ENCODE data around the gene CCDC196. TPM values are rescaled to one million over a fixed set of nuclear protein-coding genes. Genes with fewer than 3 reads are reported as not detected.

CCDC196 gene
- total and polyA plus RNA-seq, 2 of the 4 experiments (the other 2 are of a cell fraction), result not detected

DNA sequence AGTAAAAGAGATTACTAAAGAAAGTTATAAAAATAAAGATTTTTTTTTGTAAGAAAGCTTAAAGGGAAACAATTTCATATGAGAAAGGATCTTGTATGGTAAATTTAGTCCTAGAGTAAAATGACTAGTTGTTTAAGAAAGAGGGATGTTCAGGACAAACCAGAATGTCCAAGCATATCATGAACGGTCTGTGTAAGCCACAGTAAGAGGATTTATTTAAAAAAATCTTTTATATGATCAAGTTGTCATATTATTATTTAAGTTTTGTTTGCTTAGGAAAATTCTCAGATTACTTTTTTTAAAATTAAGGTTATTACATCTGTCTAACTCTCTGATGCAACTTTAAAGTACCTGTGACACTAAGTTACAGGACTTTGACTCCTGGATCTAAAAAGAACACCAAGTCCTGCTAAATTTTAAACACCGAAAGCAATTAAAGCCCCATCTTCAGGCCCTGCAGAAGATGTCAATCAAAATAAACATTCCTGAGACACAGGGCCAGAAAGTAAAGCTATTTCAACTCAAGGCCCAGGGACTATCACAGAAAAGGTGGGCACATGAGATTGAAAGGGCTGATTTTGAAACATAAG, 17.3 kb upstream of the CCDC196 start:
- H3K4me3 ChIP-seq (ENCODE audit: insufficient read depth, low read depth, low read length), result no peak overlapping the region
- no peak overlapping the region for H4K91ac ChIP-seq (ENCODE audit: insufficient read depth, low read depth, low read length)
- H2AK9ac ChIP-seq (replicated peaks; ENCODE audit: low read depth, low read length, poor library complexity), result no peak overlapping the region
- no peak overlapping the region for H3K9ac ChIP-seq (ENCODE audit: low read depth, low read length)
- H3K9me3 ChIP-seq (ENCODE audit: control insufficient read depth, insufficient read depth, low read length), result no peaks in the 10 kb centered on the region; the same call in 1 of the 2 replicates
- H4K5ac ChIP-seq (ENCODE audit: low read depth, low read length), result no peak overlapping the region
- CTCF ChIA-PET, result no interaction called here
- no peak overlapping the region for H2BK5ac ChIP-seq (ENCODE audit: low read depth, low read length, poor library complexity, severe bottlenecking)
- no peak overlapping the region for H3K14ac ChIP-seq (replicated peaks; ENCODE audit: low read depth, low read length)
- H3K27ac ChIP-seq (ENCODE audit: insufficient read depth, low read length), result no peak overlapping the region
- POLR2A ChIA-PET (ENCODE audit: unreplicated experiment), result no interaction called here
- H4K8ac ChIP-seq (ENCODE audit: low read depth in 2 of 2, low read length in 2 of 2), result no peak overlapping the region
- no peak for ATAC-seq (ENCODE audit: low read depth)
- H4K20me1 ChIP-seq (ENCODE audit: insufficient read depth, low read length), result no peaks in the 10 kb centered on the region
- no peak overlapping the region for H3K23ac ChIP-seq (ENCODE audit: low read depth, low read length)
- DNase-seq, result no peak
- H3K4me2 ChIP-seq (ENCODE audit: low read depth, low read length), result no peak overlapping the region
- intact Hi-C loops (cut with micrococcal nuclease) (no loop called here), in situ Hi-C loops (cut with MboI; ENCODE audit: low sequenced_read_pairs) (no loop called here), dilution Hi-C loops (cut with HindIII; ENCODE audit: low sequenced_read_pairs, unreplicated experiment) (no loop called here)
- H3K27me3 ChIP-seq (ENCODE audit: control insufficient read depth, insufficient read depth, low read length), result no peaks in the 10 kb centered on the region
- no peaks in the 10 kb centered on the region for H3K79me1 ChIP-seq (ENCODE audit: low read depth in 1 of 2, low read length in 2 of 2)
- H3K9me1 ChIP-seq (ENCODE audit: insufficient read depth, low read length), result no peaks in the 10 kb centered on the region
- H3K36me3 ChIP-seq (ENCODE audit: control insufficient read depth, insufficient read depth, low read length), result no peaks in the 10 kb centered on the region
- no peak overlapping the region for H2BK15ac ChIP-seq (ENCODE audit: low read depth, low read length)
- H2AK5ac ChIP-seq (ENCODE audit: low read depth, low read length), result no peak overlapping the region
- no TSS peak for BruUV-seq (replicated peaks)
- TF ChIP-seq, protein P1, sequence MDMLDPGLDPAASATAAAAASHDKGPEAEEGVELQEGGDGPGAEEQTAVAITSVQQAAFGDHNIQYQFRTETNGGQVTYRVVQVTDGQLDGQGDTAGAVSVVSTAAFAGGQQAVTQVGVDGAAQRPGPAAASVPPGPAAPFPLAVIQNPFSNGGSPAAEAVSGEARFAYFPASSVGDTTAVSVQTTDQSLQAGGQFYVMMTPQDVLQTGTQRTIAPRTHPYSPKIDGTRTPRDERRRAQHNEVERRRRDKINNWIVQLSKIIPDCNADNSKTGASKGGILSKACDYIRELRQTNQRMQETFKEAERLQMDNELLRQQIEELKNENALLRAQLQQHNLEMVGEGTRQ (IDR thresholded peaks at IDR 0.05; ENCODE audit: low read depth, low read length), result no peak
- TF ChIP-seq MAFK (IDR thresholded peaks at IDR 0.05; ENCODE audit: low read depth, low read length), result no peak
- no peak for TF ChIP-seq CHD1 (IDR thresholded peaks at IDR 0.05; ENCODE audit: low read depth, low read length)
- TF ChIP-seq MXI1 (IDR thresholded peaks at IDR 0.05; ENCODE audit: borderline replicate concordance, low read depth, low read length), result no peak
- no peak for TF ChIP-seq BHLHE40 (IDR thresholded peaks at IDR 0.05; ENCODE audit: low read depth, low read length)
- TF ChIP-seq POLR2A (IDR thresholded peaks at IDR 0.05; ENCODE audit: low read depth, low read length), result no peak
- no peak for TF ChIP-seq RCOR1 (IDR thresholded peaks at IDR 0.05; ENCODE audit: insufficient replicate concordance, low read length)
- no peak for TF ChIP-seq FOS (IDR thresholded peaks at IDR 0.05; ENCODE audit: low read depth, low read length)
- TF ChIP-seq, protein P2, sequence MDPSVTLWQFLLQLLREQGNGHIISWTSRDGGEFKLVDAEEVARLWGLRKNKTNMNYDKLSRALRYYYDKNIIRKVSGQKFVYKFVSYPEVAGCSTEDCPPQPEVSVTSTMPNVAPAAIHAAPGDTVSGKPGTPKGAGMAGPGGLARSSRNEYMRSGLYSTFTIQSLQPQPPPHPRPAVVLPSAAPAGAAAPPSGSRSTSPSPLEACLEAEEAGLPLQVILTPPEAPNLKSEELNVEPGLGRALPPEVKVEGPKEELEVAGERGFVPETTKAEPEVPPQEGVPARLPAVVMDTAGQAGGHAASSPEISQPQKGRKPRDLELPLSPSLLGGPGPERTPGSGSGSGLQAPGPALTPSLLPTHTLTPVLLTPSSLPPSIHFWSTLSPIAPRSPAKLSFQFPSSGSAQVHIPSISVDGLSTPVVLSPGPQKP (IDR thresholded peaks at IDR 0.05; ENCODE audit: borderline replicate concordance, low read depth, low read length), result no peak
- TF ChIP-seq RFX5 (IDR thresholded peaks at IDR 0.05; ENCODE audit: low read depth, low read length), result no peak
- no peak for TF ChIP-seq RAD21 (IDR thresholded peaks at IDR 0.05; ENCODE audit: low read length)
- no peak for TF ChIP-seq SMC3 (IDR thresholded peaks at IDR 0.05; ENCODE audit: low read depth, low read length)
- TF ChIP-seq MAZ (IDR thresholded peaks at IDR 0.05; ENCODE audit: borderline replicate concordance, low read depth, low read length), result no peak
- no CpG with 5 or more reads among the region's 2 CpGs for WGBS, 2 experiments (ENCODE audit: extremely low coverage in 2 of 2, insufficient read length in 1 of 2)
- no peak overlapping the region for H3K4ac ChIP-seq (ENCODE audit: low read depth, low read length)
- H2AFZ ChIP-seq (replicated peaks; ENCODE audit: low read length, poor library complexity), result no peak overlapping the region
- H2BK120ac ChIP-seq (ENCODE audit: low read depth, low read length), result no peak overlapping the region
- H3K4me1 ChIP-seq (ENCODE audit: control insufficient read depth, insufficient read depth, low read length), result no peaks in the 10 kb centered on the region
- H2BK20ac ChIP-seq (ENCODE audit: low read depth, low read length), result no peak overlapping the region
- no peak overlapping the region for H3K18ac ChIP-seq (ENCODE audit: low read depth, low read length)
- H3K56ac ChIP-seq (ENCODE audit: extremely low read depth, insufficient read depth, low read length), result no peak overlapping the region
